GM18951 (cell line): ENCODE measurements around the gene HNF1A.

Experiments
- POLR2A ChIP-seq: IDR thresholded peaks from 4 replicates; pipeline ENCODE4 v1.6.1; 2011; ENCODE audit warnings: mild to moderate bottlenecking; ENCODE audit not compliant: insufficient read length, insufficient read depth; ENCODE audit errors: extremely low read depth
- in situ Hi-C: fragments of 300-500 bp; cut with MboI; formaldehyde crosslinking; loops from one replicate; pipeline ENCODE4 v1.12.0; 2022; ENCODE audit warnings: low sequenced_read_pairs, mixed read lengths, inconsistent platforms; ENCODE audit not compliant: unreplicated experiment

Gene HNF1A

DNA sequence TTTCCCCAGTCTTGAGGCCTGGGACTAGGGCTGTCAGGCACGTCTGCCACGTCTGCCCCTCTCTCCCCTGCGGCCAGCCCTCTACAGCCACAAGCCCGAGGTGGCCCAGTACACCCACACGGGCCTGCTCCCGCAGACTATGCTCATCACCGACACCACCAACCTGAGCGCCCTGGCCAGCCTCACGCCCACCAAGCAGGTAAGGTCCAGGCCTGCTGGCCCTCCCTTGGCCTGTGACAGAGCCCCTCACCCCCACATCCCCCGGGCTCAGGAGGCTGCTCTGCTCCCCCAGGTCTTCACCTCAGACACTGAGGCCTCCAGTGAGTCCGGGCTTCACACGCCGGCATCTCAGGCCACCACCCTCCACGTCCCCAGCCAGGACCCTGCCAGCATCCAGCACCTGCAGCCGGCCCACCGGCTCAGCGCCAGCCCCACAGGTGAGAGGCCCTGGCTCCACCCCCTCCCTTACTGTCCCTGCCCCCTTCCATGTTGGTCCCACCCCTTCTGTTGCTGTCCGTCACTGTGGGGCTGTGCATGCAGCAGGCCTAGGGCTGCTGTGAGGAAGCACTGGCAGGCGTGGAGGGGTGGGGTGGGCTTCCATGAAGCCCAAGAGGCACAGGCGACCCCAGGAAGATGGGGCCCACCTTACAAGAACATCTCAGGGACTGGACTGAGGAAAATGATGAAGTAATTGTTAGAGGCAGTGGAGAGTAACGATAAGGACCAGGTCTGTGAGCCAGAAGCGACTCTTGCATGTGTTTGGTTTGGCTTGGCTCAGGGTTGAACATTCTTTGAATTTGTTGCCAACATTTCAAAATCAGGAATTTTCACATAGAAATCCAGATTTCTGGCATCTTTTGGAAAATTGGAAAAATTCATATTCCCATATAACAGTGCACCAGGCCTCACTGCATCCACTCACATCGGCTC lies 21.1 kb downstream of the HNF1A start:
- in situ Hi-C loops: no loop called here
- no peak for TF ChIP-seq POLR2A

DNA sequence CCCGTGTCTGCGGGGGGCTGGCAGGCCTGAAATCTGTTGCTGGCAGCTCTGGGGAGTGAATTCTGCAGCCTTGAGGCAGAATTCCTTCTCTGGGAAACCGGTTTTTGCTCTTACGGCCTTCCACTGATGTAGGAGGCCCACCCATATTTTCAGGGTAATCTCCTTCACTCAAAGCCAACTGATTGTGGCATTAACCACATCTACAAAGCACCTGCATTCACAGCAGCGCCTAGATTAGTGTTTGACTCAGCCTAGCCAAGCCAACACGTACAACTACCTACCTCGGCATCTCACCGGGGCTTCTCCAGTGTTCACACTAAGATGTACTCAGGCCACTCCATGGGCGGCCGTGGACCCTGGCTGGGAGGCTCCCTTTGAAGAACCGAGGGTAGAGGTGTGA lies 22.2 kb downstream of the HNF1A start:
- in situ Hi-C loops: no loop called here
- no peak for TF ChIP-seq POLR2A

DNA sequence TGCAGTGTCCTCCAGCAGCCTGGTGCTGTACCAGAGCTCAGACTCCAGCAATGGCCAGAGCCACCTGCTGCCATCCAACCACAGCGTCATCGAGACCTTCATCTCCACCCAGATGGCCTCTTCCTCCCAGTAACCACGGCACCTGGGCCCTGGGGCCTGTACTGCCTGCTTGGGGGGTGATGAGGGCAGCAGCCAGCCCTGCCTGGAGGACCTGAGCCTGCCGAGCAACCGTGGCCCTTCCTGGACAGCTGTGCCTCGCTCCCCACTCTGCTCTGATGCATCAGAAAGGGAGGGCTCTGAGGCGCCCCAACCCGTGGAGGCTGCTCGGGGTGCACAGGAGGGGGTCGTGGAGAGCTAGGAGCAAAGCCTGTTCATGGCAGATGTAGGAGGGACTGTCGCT lies 22.7 kb downstream of the HNF1A start:
- TF ChIP-seq POLR2A: no peak
- in situ Hi-C loops: no loop called here

DNA sequence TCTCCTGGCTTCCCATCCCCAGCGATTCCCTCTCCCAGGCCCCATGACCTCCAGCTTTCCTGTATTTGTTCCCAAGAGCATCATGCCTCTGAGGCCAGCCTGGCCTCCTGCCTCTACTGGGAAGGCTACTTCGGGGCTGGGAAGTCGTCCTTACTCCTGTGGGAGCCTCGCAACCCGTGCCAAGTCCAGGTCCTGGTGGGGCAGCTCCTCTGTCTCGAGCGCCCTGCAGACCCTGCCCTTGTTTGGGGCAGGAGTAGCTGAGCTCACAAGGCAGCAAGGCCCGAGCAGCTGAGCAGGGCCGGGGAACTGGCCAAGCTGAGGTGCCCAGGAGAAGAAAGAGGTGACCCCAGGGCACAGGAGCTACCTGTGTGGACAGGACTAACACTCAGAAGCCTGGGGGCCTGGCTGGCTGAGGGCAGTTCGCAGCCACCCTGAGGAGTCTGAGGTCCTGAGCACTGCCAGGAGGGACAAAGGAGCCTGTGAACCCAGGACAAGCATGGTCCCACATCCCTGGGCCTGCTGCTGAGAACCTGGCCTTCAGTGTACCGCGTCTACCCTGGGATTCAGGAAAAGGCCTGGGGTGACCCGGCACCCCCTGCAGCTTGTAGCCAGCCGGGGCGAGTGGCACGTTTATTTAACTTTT lies 23.6 kb downstream of the HNF1A start:
- in situ Hi-C loops: no loop called here

DNA sequence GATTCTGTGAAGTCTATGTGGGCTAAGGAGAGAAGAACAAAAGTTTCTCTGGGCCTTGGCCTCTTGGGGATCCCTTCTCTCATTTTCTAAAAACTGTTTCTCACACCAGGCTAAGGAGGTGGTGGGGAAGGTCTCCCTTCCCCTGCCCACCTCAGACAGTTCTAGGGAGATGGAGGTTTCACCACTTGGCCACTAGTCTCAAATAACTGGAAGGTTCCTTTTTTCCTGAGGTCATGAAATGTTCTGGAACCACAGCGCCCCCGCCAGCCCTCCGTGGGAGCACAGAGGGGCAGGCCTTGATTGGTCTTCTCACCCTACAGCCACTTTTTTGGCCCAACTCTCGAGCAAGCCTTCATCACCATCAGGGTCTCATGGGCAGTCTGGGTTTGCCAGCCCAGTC lies 25.3 kb downstream of the HNF1A start:
- TF ChIP-seq POLR2A: no peak
- in situ Hi-C loops: no loop called here

More for the DNA sequence above, 23.6 kb downstream of the HNF1A start:
- TF ChIP-seq POLR2A: no peak

DNA sequence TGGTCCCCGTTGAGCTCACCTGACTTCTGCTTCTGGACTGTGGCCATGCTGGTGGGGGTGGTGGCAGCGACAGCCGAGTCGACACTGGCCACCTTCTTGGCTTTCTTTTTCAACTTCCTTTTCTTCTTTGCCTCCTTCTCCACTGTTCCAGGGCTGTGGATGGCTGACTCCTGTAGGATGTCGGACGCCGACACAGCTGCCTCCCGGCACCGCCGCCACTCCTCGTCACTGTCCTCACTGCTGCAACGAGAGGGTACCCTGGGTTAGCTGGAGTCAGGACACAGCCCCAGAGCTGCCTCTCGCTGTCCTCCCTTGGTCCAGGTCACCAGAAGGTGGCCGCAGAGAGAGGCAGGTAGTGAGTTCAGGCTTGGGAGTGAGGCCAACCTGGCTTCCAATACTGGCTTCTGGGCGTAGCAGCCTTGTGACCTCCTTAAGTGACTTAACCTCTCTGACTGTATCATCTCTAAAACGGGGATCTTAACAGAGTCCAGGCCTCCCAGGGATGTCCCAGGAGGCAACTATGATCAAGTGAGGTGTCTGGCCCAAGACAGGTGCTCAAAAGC lies 26.0 kb downstream of the HNF1A start:
- TF ChIP-seq POLR2A: no peak
- in situ Hi-C loops: no loop called here

DNA sequence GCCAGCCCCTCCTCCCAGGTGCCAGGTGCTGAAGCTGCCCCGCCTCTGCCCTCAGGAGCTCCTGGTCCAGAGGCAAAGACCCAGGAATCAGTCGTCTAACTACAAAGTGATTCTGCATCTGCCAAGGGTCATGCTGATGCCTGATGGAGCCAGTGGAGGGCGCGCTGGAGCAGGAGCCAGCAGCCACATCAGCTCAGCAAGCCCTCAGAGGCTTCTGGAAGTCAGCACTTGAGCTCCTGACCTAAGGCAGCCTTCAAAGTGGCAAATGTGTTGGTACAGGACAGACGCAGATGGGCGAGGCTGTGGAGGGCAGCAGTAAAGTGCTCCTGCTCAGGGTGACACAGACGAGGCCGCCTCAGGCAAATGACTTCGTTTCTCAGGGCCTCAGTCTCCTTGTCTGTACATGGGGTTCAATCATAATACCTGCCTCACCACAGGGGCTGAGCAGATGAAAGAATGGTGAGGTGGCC lies 27.0 kb downstream of the HNF1A start:
- in situ Hi-C loops: no loop called here
- no peak for TF ChIP-seq POLR2A

DNA sequence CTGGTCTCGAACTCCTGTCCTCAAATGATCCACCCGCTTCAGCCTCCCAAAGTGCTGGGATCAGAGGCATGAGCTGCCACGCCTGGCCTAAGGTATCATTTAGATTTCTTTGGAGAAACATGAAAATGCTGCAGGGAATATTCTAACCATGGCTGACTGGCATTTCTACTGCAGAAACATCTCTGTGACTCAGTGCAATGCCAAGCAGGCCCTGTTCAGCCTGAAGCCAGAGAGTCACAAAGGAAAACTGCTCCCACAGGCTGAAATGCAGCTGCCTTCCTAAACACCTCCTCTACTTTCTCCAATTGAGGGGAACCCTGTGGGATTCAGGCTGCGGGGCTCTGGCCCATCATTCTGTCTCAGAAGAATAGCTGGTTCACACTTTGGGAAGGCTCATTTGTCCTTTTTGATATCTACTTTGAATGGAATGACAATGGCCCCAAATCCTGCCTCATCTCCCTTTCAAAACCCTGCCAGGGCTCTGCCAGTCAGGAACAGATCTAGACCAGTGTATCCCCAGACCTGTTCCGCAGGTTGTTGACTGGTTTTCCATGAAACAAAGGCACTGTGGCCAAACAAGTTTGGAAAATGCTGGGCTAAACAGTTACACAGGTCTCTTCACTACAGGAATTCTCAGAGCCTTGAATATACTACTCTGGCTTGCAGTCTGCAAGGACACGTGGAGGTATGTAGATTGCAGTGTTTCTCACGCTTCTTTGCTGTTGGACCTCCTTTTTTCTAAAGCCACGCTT lies 30.2 kb downstream of the HNF1A start:
- in situ Hi-C loops: no loop called here

DNA sequence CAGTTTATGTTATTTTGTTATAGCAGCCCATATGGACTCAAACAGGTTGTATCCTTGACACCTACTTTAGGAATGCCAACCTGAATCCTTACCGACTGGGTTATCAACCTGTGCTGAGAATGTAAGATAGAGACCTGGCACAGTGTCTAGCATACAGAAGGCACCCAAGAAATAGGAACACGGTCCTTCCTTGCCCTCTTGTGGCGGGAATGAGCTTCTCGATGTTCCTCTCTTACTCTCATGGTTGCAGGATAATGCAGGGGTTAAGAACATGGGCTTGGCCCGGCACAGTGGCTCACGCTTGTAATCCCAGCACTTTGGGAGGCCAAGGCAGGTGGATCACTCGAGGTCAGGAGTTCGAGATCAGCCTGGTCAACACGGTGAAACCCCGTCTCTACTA lies 31.4 kb downstream of the HNF1A start:
- no peak for TF ChIP-seq POLR2A
- in situ Hi-C loops: no loop called here

More for the DNA sequence above, 30.2 kb downstream of the HNF1A start:
- TF ChIP-seq POLR2A: no peak

DNA sequence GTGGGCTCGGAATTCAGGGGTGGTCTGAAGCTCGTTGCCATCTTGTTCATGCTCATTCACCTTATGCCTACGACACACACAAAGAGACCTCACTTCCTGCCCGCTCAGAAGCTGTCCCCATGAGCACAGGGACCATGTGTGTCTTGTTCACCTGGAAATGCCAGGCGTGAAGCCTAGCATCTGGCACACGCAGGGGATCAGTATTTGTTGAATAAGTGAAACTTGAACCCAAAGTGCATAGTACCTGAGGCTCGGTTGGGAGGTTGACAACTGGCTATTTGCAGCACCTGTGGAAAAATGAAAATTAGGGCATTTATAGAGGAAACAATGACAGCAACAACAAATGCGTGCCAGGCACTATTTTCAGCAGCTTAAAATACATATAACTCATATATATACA lies 32.5 kb downstream of the HNF1A start:
- in situ Hi-C loops: no loop called here
- no peak for TF ChIP-seq POLR2A

DNA sequence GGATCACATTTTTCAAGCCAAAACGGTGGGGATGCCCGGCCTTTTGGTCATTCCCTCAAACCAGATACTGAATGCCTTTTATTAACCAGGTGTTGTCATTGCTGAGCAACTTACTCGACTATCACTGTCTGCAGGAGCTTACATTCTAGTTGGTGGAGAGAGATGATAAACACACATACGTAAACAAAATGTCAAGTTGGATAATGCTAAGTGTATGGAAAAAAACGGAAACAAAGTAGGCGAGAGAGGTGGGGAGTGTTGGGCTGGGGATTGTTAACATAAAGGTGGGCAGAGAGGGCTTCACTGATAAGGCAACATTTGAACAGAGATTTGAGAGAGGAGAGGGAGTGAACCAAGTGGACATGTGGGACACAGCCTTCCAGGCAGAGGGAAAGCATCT lies 33.5 kb downstream of the HNF1A start:
- in situ Hi-C loops: no loop called here
- no peak for TF ChIP-seq POLR2A

DNA sequence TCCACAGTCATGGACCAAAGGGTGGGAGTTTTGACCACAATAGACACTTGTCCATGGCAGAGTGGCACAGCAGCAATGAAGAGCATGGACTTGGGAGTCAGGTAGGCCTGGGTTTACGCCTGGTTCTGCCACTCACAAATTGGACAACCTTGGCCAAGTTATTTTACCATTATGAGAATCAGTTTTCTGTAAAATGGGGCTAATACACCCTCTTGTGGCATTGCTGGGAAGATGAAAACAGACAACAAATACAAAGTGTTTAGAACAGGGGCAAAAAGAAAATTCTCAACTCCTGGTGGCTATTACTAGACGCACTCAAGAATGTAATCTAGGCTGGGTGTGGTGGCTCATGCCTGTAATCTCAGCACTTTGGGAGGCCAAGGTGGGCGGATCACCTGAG lies 35.4 kb downstream of the HNF1A start:
- in situ Hi-C loops: no loop called here
- TF ChIP-seq POLR2A: no peak
